ENCODE results near the gene PACS1. TPM values are rescaled to one million over a fixed set of nuclear protein-coding genes. Genes with fewer than 3 reads are reported as not detected.

The PACS1 gene
- total RNA-seq, 6 experiments from 2014 or later = 82.8 to 114 (median 91.8) TPM

DNA sequence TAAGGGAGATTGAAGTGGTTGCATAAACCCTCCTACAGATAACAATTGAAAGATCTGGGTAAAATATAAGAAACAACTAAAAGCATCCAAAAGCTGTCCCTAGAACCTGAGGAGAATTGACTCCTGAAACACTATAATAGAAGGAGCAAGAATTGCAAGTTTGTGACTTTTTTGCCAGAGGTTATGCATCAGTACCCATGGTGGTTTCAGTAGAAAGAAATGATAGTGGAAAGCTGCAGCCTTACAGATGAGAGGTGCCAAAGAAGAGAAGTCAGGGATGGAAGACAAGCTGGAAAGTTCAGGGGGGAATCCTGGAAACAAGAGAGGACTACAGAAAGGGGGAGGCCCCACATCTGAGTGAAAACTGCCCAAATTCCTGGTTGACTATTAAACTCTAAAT, 80.7 kb downstream of the PACS1 start:
- no peak overlapping the region for H3K4me3 Mint-ChIP-seq

DNA sequence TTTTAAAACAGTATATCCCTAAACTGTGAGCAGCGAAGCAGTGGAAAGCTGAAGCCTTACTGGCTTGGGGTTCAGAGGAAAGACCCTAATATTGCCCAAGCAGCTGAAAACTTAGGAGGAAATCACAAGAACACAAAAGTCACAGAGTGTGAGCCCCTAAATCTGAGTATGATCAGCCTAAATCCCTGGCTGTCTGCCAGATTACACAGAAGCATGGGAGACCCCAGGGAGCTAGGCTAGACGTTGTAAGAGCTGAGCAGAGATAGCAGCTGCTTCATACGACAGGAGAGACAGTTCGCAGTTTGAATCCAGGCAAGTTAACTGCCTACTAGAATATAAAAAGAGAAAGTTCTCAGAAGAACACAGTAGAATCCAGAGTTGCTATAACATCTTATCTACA, 81.2 kb downstream of the PACS1 start:
- no peaks in the 10 kb centered on the region for H3K27me3 Mint-ChIP-seq (ENCODE audit: insufficient read depth)
- peaks cover 14% of the 10 kb centered on the region; the same call in 1 of the 2 replicates for H3K4me1 Mint-ChIP-seq (ENCODE audit: low read depth)
- no peak for DNase-seq
- H3K4me3 Mint-ChIP-seq = no peak overlapping the region
- TF ChIP-seq, protein P1, sequence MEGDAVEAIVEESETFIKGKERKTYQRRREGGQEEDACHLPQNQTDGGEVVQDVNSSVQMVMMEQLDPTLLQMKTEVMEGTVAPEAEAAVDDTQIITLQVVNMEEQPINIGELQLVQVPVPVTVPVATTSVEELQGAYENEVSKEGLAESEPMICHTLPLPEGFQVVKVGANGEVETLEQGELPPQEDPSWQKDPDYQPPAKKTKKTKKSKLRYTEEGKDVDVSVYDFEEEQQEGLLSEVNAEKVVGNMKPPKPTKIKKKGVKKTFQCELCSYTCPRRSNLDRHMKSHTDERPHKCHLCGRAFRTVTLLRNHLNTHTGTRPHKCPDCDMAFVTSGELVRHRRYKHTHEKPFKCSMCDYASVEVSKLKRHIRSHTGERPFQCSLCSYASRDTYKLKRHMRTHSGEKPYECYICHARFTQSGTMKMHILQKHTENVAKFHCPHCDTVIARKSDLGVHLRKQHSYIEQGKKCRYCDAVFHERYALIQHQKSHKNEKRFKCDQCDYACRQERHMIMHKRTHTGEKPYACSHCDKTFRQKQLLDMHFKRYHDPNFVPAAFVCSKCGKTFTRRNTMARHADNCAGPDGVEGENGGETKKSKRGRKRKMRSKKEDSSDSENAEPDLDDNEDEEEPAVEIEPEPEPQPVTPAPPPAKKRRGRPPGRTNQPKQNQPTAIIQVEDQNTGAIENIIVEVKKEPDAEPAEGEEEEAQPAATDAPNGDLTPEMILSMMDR (IDR thresholded peaks at IDR 0.05) = no peak
- peaks cover 3% of the 10 kb centered on the region; the same call in 1 of the 2 replicates for H3K9me3 Mint-ChIP-seq
- peaks cover 11% of the 10 kb centered on the region for H3K36me3 Mint-ChIP-seq (ENCODE audit: low read depth)
- no peak overlapping the region for H3K27ac Mint-ChIP-seq

More for the DNA sequence above, 80.7 kb downstream of the PACS1 start:
- peaks cover 20% of the 10 kb centered on the region for H3K4me1 Mint-ChIP-seq (ENCODE audit: low read depth)
- H3K27ac Mint-ChIP-seq = no peak overlapping the region
- H3K36me3 Mint-ChIP-seq (ENCODE audit: low read depth) = peaks cover 16% of the 10 kb centered on the region
- peaks cover 4% of the 10 kb centered on the region; the same call in 1 of the 2 replicates for H3K9me3 Mint-ChIP-seq
- no peak for DNase-seq
- H3K27me3 Mint-ChIP-seq (ENCODE audit: insufficient read depth) = no peaks in the 10 kb centered on the region
- TF ChIP-seq, protein P1 (IDR thresholded peaks at IDR 0.05) = no peak

DNA sequence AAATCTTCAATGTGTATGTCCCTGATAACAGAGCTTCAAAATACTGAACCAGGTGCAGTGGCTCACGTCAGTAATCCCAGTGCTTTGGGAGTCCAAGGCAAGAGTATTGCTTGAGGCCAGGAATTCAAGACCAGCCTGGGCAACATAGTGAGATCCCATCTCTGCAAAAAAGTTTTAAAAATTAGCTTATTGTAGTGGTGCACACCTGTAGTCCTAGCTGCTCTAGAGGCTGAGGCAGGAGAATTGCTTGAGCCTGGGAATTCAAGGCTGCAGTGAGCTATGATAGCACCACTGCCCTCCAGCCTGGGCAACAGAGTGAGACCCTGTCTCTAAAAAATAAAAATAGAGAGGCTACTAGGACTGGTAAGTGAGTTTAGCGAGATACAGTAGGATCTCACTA, 84.0 kb downstream of the PACS1 start:
- Mint-ChIP-seq H3K4me3 (no peak overlapping the region), H3K9me3 (no peaks in the 10 kb centered on the region), H3K27ac (no peak overlapping the region), H3K36me3 (ENCODE audit: low read depth) (peaks cover 8% of the 10 kb centered on the region; the same call in 1 of the 2 replicates), H3K4me1 (ENCODE audit: low read depth) (peaks cover 22% of the 10 kb centered on the region), H3K27me3 (ENCODE audit: insufficient read depth) (no peaks in the 10 kb centered on the region)
- DNase-seq = no peak
- TF ChIP-seq, protein P1 (IDR thresholded peaks at IDR 0.05) = no peak

DNA sequence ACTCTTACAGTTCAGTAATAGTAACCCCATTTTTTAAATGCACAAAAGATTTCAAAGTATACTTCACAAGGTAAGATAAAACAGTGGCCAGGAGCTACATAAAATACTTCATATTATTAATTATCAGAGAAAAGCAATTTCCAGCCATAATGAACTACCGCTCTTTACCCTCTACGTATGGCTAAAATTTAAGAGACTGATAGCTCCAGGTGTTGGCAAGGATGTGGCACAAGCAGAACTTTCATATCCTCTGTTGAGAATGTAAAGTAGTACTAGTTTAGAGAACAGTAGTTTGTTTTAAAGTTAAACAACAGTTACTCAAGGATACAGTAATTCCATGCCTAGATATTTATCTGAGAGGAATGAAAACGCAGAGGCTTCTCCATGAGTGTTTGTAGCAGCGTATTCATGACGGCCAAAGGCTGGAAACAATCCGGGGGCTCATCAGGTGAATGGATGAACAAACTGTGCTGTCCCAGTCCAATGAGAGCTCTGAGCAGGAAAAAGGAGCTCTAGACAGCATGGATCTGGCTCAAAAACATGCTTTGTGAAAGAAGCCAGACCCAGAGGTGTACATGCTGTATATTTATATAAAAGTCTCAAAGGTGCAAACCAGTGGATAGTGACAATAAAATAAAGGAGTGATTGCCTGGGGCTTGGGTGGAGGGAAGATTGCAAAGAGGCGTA, 85.5 kb downstream of the PACS1 start:
- Mint-ChIP-seq H3K9me3 (no peaks in the 10 kb centered on the region), H3K4me1 (ENCODE audit: low read depth) (peaks cover 25% of the 10 kb centered on the region), H3K27ac (no peak overlapping the region), H3K4me3 (no peak overlapping the region), H3K36me3 (ENCODE audit: low read depth) (peaks cover 8% of the 10 kb centered on the region; the same call in 1 of the 2 replicates), H3K27me3 (ENCODE audit: insufficient read depth) (no peaks in the 10 kb centered on the region)
- TF ChIP-seq, protein P1 (IDR thresholded peaks at IDR 0.05) = no peak
- DNase-seq = no peak

DNA sequence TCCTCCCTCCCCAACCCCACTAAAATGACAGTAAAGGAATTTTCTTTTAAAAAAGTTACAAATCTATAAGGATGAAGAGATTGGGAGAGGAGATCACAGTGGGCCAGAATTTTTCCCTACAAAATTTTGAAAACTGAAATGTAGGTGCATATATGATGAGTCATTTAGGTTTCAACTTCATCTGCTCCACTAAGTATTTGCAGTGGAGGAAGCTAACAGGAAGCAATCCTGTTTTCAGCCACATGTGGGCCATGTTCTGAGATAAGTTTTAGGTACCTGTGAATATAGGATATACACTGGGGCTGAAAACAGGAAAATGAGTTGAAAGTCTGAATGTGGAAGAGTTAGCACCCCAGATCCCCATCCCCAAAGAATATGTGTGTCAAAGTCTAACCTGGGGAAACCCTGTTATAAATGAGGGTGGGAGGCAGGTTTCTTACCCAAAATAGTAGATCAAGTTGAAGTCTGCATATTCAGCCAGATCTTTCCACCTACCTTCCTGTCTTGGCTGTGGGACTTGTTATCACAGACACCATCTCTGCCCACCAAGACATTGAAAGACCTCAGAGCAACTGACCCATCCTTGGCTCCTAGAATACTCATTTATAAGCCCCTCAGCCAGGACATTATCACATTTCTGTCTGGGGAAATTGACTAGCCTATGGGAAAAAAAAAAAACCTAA, 87.3 kb downstream of the PACS1 start:
- Mint-ChIP-seq H3K27me3 (ENCODE audit: insufficient read depth) (no peaks in the 10 kb centered on the region), H3K9me3 (no peaks in the 10 kb centered on the region), H3K27ac (no peak overlapping the region), H3K4me1 (ENCODE audit: low read depth) (peaks cover 35% of the 10 kb centered on the region), H3K36me3 (ENCODE audit: low read depth) (peaks cover 4% of the 10 kb centered on the region; the same call in 1 of the 2 replicates), H3K4me3 (no peak overlapping the region)
- TF ChIP-seq, protein P1 (IDR thresholded peaks at IDR 0.05) = peak; percentile 31; the same call in 1 of the 2 replicates
- DNase-seq = peak; percentile 5

Data from HFFc6 (cell line).